Activated T-helper 17 cell treated with anti-CD3 and anti-CD28 coated beads, Interleukin-2, amount 50 U/mL, for 72 hours (primary cell): ENCODE data around the gene TTLL8. TPM values are rescaled to one million over a fixed set of nuclear protein-coding genes. Genes with fewer than 3 reads are reported as not detected.

ENCODE experiments used
- ATAC-seq: fragments of 150-1000 bp; cut with Tn5 transposase; replicated peaks from 2 replicates; pipeline ENCODE4 v1.10.0; 2021; ENCODE audit warnings: mild to moderate bottlenecking, moderate library complexity
- H3K27ac Mint-ChIP-seq: one replicate; pipeline ENCODE4 v1.8.0; 2022; ENCODE audit warnings: mixed read lengths
- H3K27me3 Mint-ChIP-seq: one replicate; pipeline ENCODE4 v1.8.0; 2022; ENCODE audit warnings: mixed read lengths
- H3K36me3 Mint-ChIP-seq: one replicate; pipeline ENCODE4 v1.8.0; 2022; ENCODE audit warnings: low read depth, mild to moderate bottlenecking, mixed read lengths
- H3K4me1 Mint-ChIP-seq: one replicate; pipeline ENCODE4 v1.8.0; 2022; ENCODE audit warnings: mixed read lengths
- H3K4me3 Mint-ChIP-seq: one replicate; pipeline ENCODE4 v1.8.0; 2022; ENCODE audit warnings: mild to moderate bottlenecking, mixed read lengths
- H3K9me3 Mint-ChIP-seq: one replicate; pipeline ENCODE4 v1.8.0; 2022; ENCODE audit warnings: mixed read lengths
- total RNA-seq, 2 donors: library from RNA; stranded (reverse); gene quantifications; one replicate each; pipeline ENCODE4 v1.2.3, GENCODE V29; 2022

The TTLL8 gene
- total RNA-seq, 2 donors from 2014 or later, result not detected

DNA sequence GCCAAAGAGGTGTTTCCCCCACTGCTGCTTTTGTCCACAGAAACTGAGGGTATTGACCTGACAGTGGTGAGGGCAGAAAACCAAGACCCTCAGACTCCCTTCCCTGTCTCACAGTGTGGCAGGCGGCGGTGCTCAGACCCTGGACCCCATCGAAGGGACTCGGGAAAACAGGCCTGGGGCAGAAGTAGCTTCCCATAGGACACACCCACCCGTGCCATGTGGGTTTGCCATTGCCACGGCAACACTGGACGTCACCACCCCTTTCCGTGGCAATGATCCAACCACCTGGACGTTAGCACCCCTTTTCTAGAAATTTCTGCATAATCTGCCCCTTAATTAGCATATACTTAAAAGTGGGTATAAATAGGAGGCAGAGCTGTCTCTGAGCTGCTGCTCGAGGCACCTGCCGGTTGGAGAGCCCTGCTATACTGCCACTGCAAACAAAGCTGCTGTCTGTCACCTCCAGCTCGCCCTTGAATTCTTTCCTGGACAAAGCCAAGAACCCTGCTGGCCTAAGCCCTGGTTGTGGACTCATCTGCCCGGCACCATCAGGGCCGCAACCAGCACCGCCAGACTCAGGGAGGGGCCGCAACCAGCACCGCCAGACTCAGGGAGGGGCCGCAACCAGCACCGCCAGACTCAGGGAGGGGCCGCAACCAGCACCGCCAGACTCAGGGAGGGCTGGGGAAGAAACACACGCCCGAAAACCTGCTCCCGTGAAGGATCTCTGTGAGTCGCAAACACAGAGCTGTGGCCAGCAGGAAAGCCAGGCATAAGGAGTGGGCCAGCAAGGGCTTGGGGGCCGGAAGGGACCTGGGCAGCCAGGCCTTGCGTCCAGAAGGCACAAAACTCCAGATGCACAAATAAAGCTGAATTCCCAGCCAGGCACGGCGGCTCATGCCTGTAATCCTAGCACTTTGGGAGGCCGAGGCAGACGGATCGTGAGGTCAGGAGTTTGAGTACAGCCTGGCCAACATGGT, 16.7 kb upstream of the TTLL8 start:
- Mint-ChIP-seq H3K27ac (no peak overlapping the region), H3K9me3 (no peaks in the 10 kb centered on the region), H3K36me3 (no peaks in the 10 kb centered on the region), H3K4me3 (no peak overlapping the region), H3K4me1 (no peaks in the 10 kb centered on the region), H3K27me3 (no peaks in the 10 kb centered on the region)
- no peak for ATAC-seq

DNA sequence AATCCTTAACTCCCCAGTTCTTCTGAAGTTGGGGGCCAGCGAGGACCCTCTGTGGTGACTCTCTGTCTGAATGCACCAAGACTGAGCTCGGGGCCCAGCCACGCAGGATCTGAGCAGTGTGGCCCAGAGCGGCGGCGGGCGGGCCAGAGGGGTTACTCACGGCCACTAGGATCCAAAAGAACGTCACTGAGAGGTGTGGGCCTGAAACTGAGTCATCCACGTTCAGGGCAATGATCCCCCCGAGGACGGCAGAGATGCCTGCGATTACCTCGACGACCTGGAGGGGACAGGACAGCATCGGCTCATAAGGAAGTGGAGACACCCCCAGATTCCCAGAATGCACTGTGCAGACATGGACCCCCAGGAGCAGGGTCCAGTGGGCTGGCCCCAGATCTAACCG, 16.0 kb upstream of the TTLL8 start:
- Mint-ChIP-seq H3K4me3 (no peak overlapping the region), H3K36me3 (no peaks in the 10 kb centered on the region), H3K27me3 (no peaks in the 10 kb centered on the region), H3K9me3 (no peaks in the 10 kb centered on the region), H3K27ac (no peak overlapping the region), H3K4me1 (no peaks in the 10 kb centered on the region)
- no peak for ATAC-seq

DNA sequence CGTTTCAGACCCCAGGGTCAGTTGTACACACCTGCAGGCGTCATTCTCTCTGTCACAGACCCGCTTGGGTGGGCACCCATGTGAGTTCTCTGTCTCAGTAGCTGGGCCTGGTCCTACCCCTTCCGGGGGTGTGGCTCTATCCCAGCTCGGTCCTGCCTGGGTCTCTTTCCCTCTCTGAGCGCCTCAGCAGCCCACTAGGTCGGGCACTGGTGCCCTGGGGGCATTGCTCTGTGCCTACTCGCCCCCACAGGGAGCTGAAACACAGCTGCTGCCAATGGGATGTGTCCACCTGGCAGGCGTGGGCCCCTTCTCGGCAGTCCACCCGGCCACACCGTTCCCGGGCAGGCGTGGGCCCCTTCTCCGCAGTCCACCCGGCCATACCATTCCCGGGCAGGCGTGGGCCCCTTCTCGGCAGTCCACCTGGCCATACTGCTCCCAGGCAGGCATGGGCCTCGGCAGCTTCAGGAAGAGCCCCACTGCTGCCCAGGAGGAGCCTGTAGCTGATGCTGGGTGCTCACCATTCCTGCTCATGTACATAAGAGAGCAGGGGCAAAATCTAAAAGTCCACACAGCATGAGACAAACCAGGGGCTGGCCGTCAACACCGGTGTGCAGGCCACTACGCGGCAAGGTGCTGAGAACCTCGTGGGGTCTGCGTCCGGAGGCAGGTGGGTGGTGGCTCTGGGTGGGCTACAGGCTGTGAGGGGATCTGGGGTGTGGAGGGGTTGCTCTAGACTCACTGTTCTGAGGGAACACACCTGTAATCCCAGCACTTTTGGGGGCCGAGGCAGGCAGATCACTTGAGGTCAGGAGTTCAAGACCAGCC, 14.8 kb upstream of the TTLL8 start:
- H3K4me3 Mint-ChIP-seq, result no peak overlapping the region
- H3K9me3 Mint-ChIP-seq, result no peaks in the 10 kb centered on the region
- H3K27ac Mint-ChIP-seq, result no peak overlapping the region
- H3K27me3 Mint-ChIP-seq, result peaks cover under 1% of the 10 kb centered on the region
- no peaks in the 10 kb centered on the region for H3K36me3 Mint-ChIP-seq
- no peak for ATAC-seq
- no peaks in the 10 kb centered on the region for H3K4me1 Mint-ChIP-seq

DNA sequence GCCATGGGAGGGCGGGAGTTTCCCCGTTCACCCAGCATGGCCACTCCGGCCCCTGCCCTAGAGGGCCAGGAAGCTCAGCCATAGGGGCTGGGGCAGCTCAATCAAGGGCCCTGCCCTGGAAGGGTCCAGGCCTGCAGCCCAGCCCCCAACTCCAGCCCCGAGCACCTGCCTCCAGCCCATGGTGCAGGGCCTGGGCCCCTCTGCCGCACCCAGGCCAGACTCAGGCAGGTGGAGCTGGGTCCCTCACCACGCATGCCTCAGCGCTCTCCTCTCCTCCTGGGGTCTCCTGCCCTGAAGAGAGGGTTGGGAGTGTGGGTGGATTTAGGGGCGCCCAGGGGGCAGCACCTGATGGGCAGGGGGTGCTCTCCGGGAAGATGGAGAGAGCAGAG, 14.1 kb upstream of the TTLL8 start:
- Mint-ChIP-seq H3K9me3 (no peaks in the 10 kb centered on the region), H3K4me3 (no peak overlapping the region), H3K27ac (no peak overlapping the region), H3K4me1 (no peaks in the 10 kb centered on the region), H3K36me3 (no peaks in the 10 kb centered on the region), H3K27me3 (peaks cover 3% of the 10 kb centered on the region)
- ATAC-seq, result no peak

DNA sequence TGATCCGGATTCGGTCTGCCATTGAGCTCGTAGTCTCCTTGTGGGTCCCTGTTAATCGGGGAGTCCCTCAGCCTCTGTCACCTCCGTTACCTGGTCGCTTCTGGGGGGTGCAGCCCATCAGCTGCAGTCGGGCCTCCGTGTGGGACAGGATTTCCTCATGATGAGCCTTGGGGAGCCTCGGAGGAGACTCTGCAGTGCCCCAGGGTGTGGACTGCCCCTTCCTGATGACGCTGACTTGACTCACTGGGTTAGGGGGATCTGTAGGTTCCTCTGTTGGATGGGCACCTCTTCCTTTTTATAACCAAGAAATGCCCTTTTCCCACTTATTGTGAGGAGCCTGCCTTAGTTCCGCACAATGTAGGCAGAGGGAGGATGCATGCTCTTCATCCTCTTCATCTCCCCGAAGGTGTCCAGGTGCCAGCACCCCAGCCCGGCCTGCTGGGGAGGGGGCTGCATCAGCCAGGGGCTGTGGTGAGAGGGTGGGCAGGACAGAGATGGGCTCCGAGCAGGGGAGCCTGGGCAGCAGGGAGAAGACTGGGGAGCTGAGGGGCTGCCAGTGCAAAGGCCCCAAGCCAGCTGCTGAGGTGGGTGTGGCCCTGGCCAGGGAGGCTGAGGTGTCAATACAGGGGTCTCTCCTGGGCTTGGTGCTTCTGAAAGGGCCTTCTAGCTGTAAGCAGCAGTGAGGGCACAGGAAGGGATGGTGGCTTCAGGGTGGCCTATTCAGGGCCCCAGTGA, 13.5 kb upstream of the TTLL8 start:
- no peaks in the 10 kb centered on the region for H3K36me3 Mint-ChIP-seq

DNA sequence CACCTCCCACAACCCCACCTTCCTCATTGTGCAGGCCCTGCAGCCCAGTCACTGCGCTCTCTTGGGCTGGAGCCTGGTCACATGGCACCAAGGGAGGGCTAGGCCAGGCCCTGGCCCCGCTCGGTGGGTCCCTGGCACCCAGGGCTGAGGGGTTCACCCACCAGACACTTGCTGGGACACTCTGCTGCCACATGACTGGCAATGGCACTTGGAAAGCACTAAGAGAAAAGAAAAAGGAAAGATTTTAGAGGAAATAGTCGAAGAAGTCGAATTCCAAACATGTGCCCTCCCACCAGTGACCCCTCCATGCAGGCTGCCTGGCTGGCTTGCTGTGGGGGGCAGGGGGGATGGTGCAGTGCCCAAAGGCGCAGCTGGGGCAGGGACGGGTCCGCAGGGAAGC, 12.3 kb upstream of the TTLL8 start:
- H3K36me3 Mint-ChIP-seq, result no peaks in the 10 kb centered on the region
- H3K4me1 Mint-ChIP-seq, result no peaks in the 10 kb centered on the region
- ATAC-seq, result no peak
- H3K27me3 Mint-ChIP-seq, result peaks cover 3% of the 10 kb centered on the region
- H3K27ac Mint-ChIP-seq, result no peak overlapping the region
- no peaks in the 10 kb centered on the region for H3K9me3 Mint-ChIP-seq
- H3K4me3 Mint-ChIP-seq, result no peak overlapping the region

More for the DNA sequence above, 13.5 kb upstream of the TTLL8 start:
- no peak for ATAC-seq
- Mint-ChIP-seq H3K4me1 (no peaks in the 10 kb centered on the region), H3K27me3 (peaks cover 3% of the 10 kb centered on the region), H3K27ac (no peak overlapping the region), H3K4me3 (no peak overlapping the region), H3K9me3 (no peaks in the 10 kb centered on the region)

DNA sequence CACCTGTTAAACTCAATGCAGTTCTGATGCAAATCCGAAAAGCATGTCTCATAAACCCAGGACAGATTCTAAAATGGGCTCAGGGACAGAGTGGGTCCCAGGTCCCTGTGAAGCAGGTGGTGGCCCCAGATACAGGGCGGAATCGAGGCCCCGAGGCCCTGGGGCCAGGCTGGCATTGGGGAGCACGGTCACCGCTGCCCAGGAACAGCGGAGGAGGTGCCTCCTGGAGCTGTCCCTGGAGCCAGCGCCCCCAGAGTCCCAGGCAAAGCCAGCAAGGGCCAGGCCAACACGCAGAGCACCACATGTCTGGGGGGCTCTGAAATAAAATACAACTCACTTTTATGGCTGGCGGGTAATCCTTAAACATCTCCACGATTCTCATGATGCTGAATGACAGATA, 10.0 kb upstream of the TTLL8 start:
- peaks cover 3% of the 10 kb centered on the region for H3K27me3 Mint-ChIP-seq

DNA sequence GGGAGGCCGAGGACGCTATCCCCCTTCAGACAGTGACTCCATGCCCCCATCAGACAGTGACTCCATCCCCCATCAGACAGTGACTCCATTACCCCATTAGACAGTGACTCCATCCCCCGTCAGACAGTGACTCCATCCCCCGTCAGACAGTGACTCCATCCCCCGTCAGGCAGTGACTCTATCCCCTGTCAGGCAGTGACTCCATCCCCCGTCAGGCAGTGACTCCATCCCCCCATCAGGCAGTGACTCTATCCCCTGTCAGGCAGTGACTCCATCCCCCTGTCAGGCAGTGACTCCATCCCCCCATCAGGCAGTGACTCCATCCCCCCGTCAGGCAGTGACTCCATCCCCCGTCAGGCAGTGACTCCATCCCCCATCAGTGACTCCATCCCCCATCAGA, 9.1 kb upstream of the TTLL8 start:
- ATAC-seq, result no peak
- Mint-ChIP-seq H3K27ac (no peak overlapping the region), H3K4me3 (no peak overlapping the region), H3K4me1 (no peaks in the 10 kb centered on the region), H3K9me3 (no peaks in the 10 kb centered on the region), H3K27me3 (peaks cover 3% of the 10 kb centered on the region), H3K36me3 (no peaks in the 10 kb centered on the region)

More for the DNA sequence above, 10.0 kb upstream of the TTLL8 start:
- no peaks in the 10 kb centered on the region for H3K36me3 Mint-ChIP-seq
- no peaks in the 10 kb centered on the region for H3K4me1 Mint-ChIP-seq
- no peak for ATAC-seq
- H3K9me3 Mint-ChIP-seq, result no peaks in the 10 kb centered on the region
- no peak overlapping the region for H3K27ac Mint-ChIP-seq
- no peak overlapping the region for H3K4me3 Mint-ChIP-seq

DNA sequence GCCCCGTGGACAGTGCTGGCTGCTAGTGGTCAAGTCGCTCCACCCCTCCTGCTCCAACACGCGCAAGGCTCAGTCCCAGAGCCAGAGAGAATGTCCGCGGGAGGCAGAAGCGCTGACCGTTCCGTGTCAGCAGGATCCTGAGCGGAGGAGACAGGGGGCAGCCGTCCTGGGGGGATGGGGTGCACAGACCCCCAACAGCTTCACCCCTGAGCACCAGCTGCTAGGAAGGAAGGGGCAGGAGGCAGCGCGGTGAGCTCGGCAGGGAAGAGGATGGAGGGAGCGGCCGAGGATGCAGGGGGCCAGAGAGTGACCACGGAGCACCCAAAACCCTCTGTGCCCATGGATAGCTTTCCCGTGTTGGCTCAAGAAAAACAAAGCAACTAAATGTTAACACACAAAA, 6.4 kb upstream of the TTLL8 start:
- H3K36me3 Mint-ChIP-seq, result no peaks in the 10 kb centered on the region
- no peak for ATAC-seq
- no peaks in the 10 kb centered on the region for H3K9me3 Mint-ChIP-seq
- H3K4me3 Mint-ChIP-seq, result no peak overlapping the region
- H3K4me1 Mint-ChIP-seq, result no peaks in the 10 kb centered on the region
- H3K27ac Mint-ChIP-seq, result no peak overlapping the region
- H3K27me3 Mint-ChIP-seq, result peaks cover 7% of the 10 kb centered on the region

DNA sequence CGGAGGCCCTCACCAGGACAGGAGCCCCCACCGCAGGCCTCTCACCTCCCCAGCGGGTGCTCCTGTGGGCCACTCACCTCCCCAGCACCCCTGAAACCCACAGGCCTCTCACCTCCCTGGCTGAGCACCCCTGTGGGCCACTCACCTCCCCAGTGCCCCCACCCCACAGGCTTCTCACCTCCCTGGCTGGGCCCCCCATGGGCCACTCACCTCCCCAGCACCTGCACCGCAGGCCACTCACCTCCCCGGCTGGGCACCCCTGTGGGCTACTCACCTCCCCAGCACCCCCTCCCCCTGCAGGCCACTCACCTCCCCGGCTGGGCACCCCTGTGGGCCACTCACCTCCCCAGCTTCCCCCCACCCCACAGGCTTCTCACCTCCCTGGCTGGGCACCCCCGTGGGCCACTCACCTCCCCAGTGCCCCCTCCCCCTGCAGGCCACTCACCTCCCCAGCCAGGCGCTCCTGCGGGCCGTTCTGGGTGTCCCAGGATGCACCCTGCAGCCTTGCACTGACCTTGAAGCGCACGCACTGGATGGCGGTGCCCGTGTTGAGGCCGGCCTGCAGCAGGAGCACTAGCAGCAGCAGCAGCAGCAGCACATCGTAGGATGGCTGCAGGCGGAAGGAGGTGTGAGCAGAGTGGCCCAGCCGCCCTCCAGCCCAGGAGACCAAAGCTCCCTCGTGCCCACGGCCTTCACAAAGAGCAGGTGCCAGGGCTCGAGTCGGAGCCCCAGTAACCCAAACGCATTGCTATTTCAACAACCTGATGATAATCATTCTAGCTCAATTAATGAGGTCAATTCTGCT, 5.7 kb upstream of the TTLL8 start:
- Mint-ChIP-seq H3K9me3 (no peaks in the 10 kb centered on the region), H3K27me3 (peaks cover 11% of the 10 kb centered on the region), H3K36me3 (no peaks in the 10 kb centered on the region), H3K27ac (no peak overlapping the region), H3K4me1 (no peaks in the 10 kb centered on the region), H3K4me3 (no peak overlapping the region)
- no peak for ATAC-seq

DNA sequence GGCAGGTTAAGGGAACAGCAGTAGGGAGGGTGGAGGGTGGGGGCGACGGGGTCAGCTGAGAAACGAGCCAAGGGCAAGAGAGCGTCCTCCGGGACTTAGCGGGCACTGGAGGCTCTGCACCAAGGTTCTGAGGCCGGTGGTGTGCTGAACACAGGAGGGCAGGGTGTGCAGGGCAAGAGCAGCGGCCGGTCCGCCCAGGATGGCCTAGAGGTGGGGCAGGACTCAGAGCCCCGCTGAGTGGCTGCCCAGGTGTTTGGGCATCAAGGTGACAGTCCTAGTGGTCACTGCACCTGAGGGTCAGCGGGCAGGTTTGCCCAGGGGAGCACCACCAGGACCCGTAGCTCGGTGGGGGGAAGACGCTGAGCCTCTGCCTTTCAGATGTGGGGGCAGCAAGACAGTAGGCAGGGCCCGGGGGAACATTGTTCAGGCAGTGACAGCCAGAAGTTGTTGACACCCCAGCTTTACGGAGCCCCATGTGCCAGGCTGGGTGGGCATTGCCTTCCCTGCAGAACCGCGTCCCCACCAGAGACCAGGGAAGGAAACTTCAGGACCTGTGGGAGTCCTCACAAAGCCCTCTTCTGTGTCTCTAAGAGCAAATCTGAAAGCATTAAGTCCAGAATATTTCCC, 4.5 kb upstream of the TTLL8 start:
- H3K9me3 Mint-ChIP-seq, result no peaks in the 10 kb centered on the region
- no peaks in the 10 kb centered on the region for H3K36me3 Mint-ChIP-seq
- H3K27me3 Mint-ChIP-seq, result peaks cover 10% of the 10 kb centered on the region
- no peak overlapping the region for H3K27ac Mint-ChIP-seq
- ATAC-seq, result no peak
- H3K4me1 Mint-ChIP-seq, result no peaks in the 10 kb centered on the region
- no peak overlapping the region for H3K4me3 Mint-ChIP-seq

DNA sequence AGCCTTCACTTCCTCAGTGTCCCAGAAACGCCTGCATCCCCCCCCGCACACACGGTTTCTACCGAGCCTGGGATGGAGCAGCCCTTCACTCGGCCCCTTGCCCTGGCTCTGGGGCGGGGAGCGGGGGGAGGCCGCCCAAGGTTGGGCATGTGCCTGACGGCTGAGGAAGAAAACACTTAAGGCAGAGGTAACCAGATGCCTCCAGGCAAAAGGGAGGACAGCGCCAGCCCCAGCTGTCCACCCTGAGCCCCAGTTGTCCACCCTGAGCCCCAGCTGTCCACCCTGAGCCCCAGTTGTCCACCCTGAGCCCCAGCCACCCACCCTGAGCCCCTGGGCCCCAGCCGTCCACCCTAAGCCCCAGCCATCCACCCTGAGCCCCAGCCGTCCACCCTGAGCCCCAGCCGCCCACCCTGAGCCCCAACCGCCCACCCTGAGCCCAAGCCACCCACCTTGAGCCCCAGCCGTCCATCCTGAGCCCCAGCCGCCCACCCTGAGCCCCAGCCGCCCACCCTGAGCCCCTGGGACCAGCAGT, 3.8 kb upstream of the TTLL8 start:
- Mint-ChIP-seq H3K36me3 (no peaks in the 10 kb centered on the region), H3K4me3 (no peak overlapping the region), H3K27me3 (peaks cover 12% of the 10 kb centered on the region), H3K27ac (no peak overlapping the region), H3K9me3 (no peaks in the 10 kb centered on the region), H3K4me1 (no peaks in the 10 kb centered on the region)
- ATAC-seq, result no peak

DNA sequence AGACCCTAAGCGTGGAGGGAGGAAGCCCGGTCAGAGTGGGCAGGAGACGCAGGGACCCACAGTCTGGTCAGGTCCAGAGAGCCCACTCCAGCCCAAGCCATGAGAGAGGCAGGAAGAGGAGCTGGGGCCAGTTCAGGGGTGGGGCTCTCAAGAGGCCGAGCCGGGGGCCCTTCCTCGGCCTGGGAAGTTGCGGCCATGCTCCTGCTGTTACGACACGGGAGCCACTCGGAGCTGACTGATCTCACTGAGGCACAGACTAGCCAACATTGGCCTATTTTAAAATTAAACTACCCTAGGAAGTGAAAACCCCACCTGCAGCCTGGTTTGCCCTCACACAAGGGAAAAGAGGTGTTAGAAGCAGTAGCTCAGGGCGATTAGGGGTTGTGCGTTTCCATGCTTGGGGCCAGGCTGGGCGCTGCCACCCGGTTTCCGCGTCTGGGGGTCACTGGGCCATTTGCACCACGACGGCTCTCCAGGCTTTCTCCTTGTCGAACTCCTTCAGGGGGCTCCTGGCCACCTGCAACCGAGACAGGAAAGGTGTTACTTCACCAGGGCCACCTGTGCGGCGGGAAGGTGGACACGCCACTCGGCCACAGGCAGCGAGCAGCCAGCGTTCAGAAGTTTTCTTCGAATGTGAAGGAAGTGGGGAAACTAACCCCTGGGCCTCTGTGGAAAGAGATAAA, 3.2 kb upstream of the TTLL8 start:
- no peaks in the 10 kb centered on the region for H3K9me3 Mint-ChIP-seq
- H3K4me3 Mint-ChIP-seq, result no peak overlapping the region
- no peaks in the 10 kb centered on the region for H3K36me3 Mint-ChIP-seq
- peaks cover 12% of the 10 kb centered on the region for H3K27me3 Mint-ChIP-seq
- H3K27ac Mint-ChIP-seq, result no peak overlapping the region
- H3K4me1 Mint-ChIP-seq, result no peaks in the 10 kb centered on the region
- no peak for ATAC-seq
